Measurements from ENCODE around the gene FNDC11. TPM values are rescaled to one million over a fixed set of nuclear protein-coding genes. Genes with fewer than 3 reads are reported as not detected.

Gene FNDC11
- total RNA-seq, 2 experiments from 2014 or later = 1.7 to 1.8 TPM

DNA sequence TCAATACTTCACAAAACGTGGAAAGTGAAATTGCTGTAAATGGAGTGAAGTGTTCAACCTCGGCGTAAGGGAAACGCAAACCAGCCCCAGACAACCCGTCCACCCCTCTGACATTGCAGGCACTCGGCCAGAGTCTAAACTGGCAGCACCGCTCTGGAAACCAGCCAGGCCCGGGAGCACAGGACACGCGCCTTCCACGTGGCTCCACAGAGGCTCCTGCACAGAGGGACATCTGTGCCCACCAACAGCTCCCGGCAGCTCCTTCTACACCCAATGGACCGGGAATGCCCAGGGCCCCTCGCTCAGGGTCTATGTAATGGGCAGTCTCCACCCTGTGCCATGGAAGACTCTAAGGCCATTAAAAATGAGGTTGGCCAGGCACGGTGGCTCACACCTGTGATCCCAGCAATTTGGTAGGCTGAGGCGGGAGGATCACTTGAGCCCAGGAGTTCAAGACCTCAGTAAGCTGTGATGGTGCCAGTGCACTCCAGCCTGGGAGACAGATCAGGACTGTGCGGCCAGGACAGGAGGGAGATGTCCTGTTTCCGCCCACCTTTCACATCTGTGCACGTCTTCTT lies 23.4 kb downstream of the FNDC11 start:
- Histone ChIP-seq H3K27me3 (ENCODE audit: control insufficient read depth in 1 of 2, insufficient read depth in 2 of 2, low read length in 2 of 2) (no peaks in the 10 kb centered on the region), H3K9me3 (ENCODE audit: control insufficient read depth in 1 of 2, insufficient read depth in 1 of 2, low read length in 2 of 2) (peaks cover 0 to 4% of the 10 kb centered on the region in 2 experiments), H3K4me3 (ENCODE audit: low read length) (no peak overlapping the region), H3K4me1 (ENCODE audit: insufficient read depth, low read length) (peaks cover 31% of the 10 kb centered on the region), H3K36me3 (ENCODE audit: insufficient read depth, low read length) (peaks cover 3% of the 10 kb centered on the region), H3K27ac (ENCODE audit: low read depth in 1 of 2, low read length in 2 of 2) (no peak overlapping the region)
- no peak overlapping the region for H3K4me3 Mint-ChIP-seq
- ATAC-seq (ENCODE audit: poor library complexity) (no peak), DNase-seq (no peak)
- TF ChIP-seq, protein P1, sequence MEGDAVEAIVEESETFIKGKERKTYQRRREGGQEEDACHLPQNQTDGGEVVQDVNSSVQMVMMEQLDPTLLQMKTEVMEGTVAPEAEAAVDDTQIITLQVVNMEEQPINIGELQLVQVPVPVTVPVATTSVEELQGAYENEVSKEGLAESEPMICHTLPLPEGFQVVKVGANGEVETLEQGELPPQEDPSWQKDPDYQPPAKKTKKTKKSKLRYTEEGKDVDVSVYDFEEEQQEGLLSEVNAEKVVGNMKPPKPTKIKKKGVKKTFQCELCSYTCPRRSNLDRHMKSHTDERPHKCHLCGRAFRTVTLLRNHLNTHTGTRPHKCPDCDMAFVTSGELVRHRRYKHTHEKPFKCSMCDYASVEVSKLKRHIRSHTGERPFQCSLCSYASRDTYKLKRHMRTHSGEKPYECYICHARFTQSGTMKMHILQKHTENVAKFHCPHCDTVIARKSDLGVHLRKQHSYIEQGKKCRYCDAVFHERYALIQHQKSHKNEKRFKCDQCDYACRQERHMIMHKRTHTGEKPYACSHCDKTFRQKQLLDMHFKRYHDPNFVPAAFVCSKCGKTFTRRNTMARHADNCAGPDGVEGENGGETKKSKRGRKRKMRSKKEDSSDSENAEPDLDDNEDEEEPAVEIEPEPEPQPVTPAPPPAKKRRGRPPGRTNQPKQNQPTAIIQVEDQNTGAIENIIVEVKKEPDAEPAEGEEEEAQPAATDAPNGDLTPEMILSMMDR (IDR thresholded peaks at IDR 0.05) = no peak
- ChIA-PET CTCF (no interaction called here), POLR2A (interaction anchor here (0.8 to 1.5 kb wide), 2 partner anchors 9 to 40 kb away, joined by 4 read pairs; partner anchors contain the start of gene PTK6)
- intact Hi-C loops (cut with DNase I, micrococcal nuclease) = no loop called here
- no peaks in the 10 kb centered on the region for H3K9me3 Mint-ChIP-seq
- H3K27ac Mint-ChIP-seq = no peak overlapping the region
- no peaks in the 10 kb centered on the region for H3K27me3 Mint-ChIP-seq
- no peaks in the 10 kb centered on the region for H3K36me3 Mint-ChIP-seq (ENCODE audit: low read depth)
- H3K4me1 Mint-ChIP-seq (ENCODE audit: low read depth) = peaks cover 15% of the 10 kb centered on the region

DNA sequence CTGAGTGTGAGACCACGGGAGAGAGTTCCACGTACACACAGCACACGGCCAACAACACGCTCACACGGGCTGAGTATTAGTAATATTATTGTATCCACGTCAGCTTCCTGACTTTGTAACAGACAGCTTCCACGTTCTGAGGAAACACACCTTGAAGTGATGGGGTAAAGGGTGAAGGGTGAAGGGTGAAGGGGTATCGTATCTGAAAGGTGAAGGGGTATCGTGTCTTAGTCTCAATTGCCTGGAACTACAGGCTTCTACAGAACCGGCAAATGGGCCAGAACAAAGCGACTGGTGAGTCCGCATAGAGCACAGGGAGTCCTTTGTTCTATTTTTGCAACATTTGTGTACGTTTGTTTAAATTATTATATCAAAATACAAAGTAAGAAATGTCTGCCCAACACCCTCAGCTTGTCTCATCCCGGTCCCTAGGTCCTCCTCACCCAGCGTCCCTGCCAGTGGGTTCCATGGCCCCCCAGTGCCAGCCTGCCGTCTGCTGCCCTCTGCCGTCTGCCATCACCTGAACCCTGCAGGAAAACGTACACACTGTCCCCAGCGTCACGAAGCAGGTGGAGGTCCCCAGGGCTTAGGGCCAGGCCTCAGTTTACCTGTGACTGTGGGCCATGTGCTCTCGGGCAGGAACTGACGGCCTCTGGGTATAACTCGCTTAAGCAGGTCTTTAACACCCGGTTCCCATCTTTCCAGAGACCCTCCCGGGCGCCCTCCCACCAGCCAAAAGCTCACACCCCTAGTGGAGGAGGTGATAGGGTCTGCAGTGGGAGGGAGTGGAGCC lies 24.5 kb downstream of the FNDC11 start:
- H3K27ac Mint-ChIP-seq = no peak overlapping the region
- peak in 1 of 14 experiments; percentile 22 for DNase-seq
- H3K9me3 ChIP-seq (ENCODE audit: control insufficient read depth in 1 of 2, insufficient read depth in 1 of 2, low read length in 2 of 2) = no peaks in the 10 kb centered on the region
- no peaks in the 10 kb centered on the region for H3K27me3 ChIP-seq (ENCODE audit: control insufficient read depth in 1 of 2, insufficient read depth in 2 of 2, low read length in 2 of 2)
- intact Hi-C loops (cut with DNase I, micrococcal nuclease) = loop anchor here in 1 of 2 experiments (2.0 kb wide), 1 partner anchor 40 kb away; no protein-coding TSS in a partner anchor
- H3K4me3 Mint-ChIP-seq = no peak overlapping the region
- H3K4me1 ChIP-seq (ENCODE audit: insufficient read depth, low read length) = peaks cover 21% of the 10 kb centered on the region
- H3K27me3 Mint-ChIP-seq = no peaks in the 10 kb centered on the region
- H3K9me3 Mint-ChIP-seq = no peaks in the 10 kb centered on the region
- ATAC-seq (ENCODE audit: poor library complexity) = no peak
- no peak overlapping the region for H3K4me3 ChIP-seq (ENCODE audit: low read length)
- POLR2A ChIA-PET = interaction anchor here (0.8 to 1.5 kb wide), 2 partner anchors 10 to 41 kb away, joined by 4 read pairs; partner anchors contain the start of gene PTK6
- H3K4me1 Mint-ChIP-seq (ENCODE audit: low read depth) = peaks cover 15% of the 10 kb centered on the region
- CTCF ChIA-PET = no interaction called here
- H3K27ac ChIP-seq (ENCODE audit: low read depth in 1 of 2, low read length in 2 of 2) = no peak overlapping the region
- no peaks in the 10 kb centered on the region for H3K36me3 ChIP-seq (ENCODE audit: insufficient read depth, low read length)
- H3K36me3 Mint-ChIP-seq (ENCODE audit: low read depth) = no peaks in the 10 kb centered on the region
- TF ChIP-seq, protein P1 (IDR thresholded peaks at IDR 0.05) = no peak

DNA sequence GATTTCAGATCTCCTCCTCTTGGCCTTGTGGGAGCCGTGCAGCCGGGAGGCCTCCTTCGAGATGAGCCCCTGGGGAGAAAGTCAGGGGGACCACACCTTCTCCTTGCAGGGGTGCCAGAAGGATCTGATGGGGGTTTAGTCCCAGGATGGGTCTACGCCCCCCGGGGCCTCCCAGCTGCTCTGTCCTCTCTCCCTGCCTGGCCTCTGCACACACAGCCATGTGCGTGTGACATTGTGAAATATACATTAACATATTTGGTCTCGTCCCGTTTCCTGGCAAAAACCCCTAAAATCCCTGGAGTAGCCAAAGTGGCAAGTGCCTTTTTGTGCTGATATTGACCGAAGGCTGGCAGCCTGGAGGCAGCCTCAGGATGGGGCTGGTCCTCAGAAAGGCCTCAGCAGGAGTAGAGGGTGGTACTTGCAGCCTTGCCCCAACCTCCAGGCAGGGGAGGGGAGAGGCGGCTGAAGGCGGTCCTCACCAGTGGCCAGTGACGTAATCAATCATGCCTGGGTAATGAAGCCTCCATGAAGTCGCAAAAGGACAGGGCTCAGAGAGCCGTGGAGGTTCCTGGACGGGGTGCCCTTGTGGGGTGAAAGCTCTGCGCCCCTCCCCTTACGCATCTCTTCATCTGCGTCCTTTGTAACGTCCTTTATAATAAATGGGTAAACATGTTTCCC lies 25.2 kb downstream of the FNDC11 start:
- intact Hi-C loops (cut with DNase I, micrococcal nuclease) = loop anchor here in 1 of 2 experiments (2.0 kb wide), 1 partner anchor 40 kb away; no protein-coding TSS in a partner anchor
- ATAC-seq (ENCODE audit: poor library complexity) = no peak
- Mint-ChIP-seq H3K27me3 (no peaks in the 10 kb centered on the region), H3K9me3 (no peaks in the 10 kb centered on the region), H3K4me1 (ENCODE audit: low read depth) (peaks cover 15% of the 10 kb centered on the region), H3K27ac (no peak overlapping the region), H3K4me3 (no peak overlapping the region), H3K36me3 (ENCODE audit: low read depth) (no peaks in the 10 kb centered on the region)
- no peak overlapping the region for H3K27ac ChIP-seq (ENCODE audit: low read depth in 1 of 2, low read length in 2 of 2)
- DNase-seq = no peak
- H3K27me3 ChIP-seq (ENCODE audit: control insufficient read depth in 1 of 2, insufficient read depth in 2 of 2, low read length in 2 of 2) = no peaks in the 10 kb centered on the region
- H3K4me1 ChIP-seq (ENCODE audit: insufficient read depth, low read length) = peaks cover 17% of the 10 kb centered on the region
- POLR2A ChIA-PET = interaction anchor here (1.5 kb wide), 1 partner anchor 42 kb away, joined by 4 read pairs; the partner anchor contains the start of gene PTK6
- no peaks in the 10 kb centered on the region for H3K36me3 ChIP-seq (ENCODE audit: insufficient read depth, low read length)
- CTCF ChIA-PET = no interaction called here
- TF ChIP-seq, protein P1 (IDR thresholded peaks at IDR 0.05) = no peak
- H3K9me3 ChIP-seq (ENCODE audit: control insufficient read depth in 1 of 2, insufficient read depth in 1 of 2, low read length in 2 of 2) = no peaks in the 10 kb centered on the region
- H3K4me3 ChIP-seq (ENCODE audit: low read length) = no peak overlapping the region
